SU-DHL-6 (cell line): ENCODE measurements around the gene NOXA1.

ENCODE experiments used
- H2AFZ ChIP-seq: fragments of 200-600 bp; sonication (generic); 2 replicates; pipeline ENCODE4 v1.6.1; 2014; ENCODE audit warnings: low read depth, mild to moderate bottlenecking, moderate library complexity, mixed read lengths, antibody characterized with exemption, low read length; ENCODE audit not compliant: severe bottlenecking
- H3F3A ChIP-seq: fragments of 200-600 bp; shearing (Covaris generic); 2 replicates; pipeline ENCODE4 v1.6.0; 2016; ENCODE audit warnings: antibody characterized with exemption, mild to moderate bottlenecking; ENCODE audit not compliant: insufficient read depth
- H3K27ac ChIP-seq: fragments of 200-600 bp; sonication (generic); 2 replicates; pipeline ENCODE4 v1.5.1; 2016; ENCODE audit warnings: low read depth, mild to moderate bottlenecking, low read length, moderate library complexity, mixed read lengths
- H3K27me3 ChIP-seq: fragments of 200-600 bp; sonication (generic), shearing (Covaris generic); 2 replicates; pipeline ENCODE4 v1.6.0; 2014; ENCODE audit warnings: mild to moderate bottlenecking, low read length
- H3K36me3 ChIP-seq: fragments of 200-600 bp; sonication (generic); 2 replicates; pipeline ENCODE4 v1.6.1; 2014; ENCODE audit warnings: mild to moderate bottlenecking, low read length, mixed read lengths
- H3K4me2 ChIP-seq: fragments of 300-600, 200-600 bp; shearing (Covaris generic), sonication (generic); 2 replicates; pipeline ENCODE4 v1.6.0; 2014; ENCODE audit warnings: low read length, low read depth, mild to moderate bottlenecking; ENCODE audit not compliant: poor library complexity, severe bottlenecking
- H3K4me3 ChIP-seq: fragments of 200-600 bp; sonication (generic); 2 replicates; pipeline ENCODE4 v1.5.1; 2014; ENCODE audit warnings: antibody characterized with exemption, low read length, mild to moderate bottlenecking, mixed read lengths; ENCODE audit not compliant: insufficient read depth, poor library complexity, severe bottlenecking
- H3K79me2 ChIP-seq: fragments of 200-600 bp; sonication (generic); 2 replicates; pipeline ENCODE4 v1.6.1; 2014; ENCODE audit warnings: mild to moderate bottlenecking, low read length, moderate library complexity; ENCODE audit not compliant: insufficient read depth
- H3K9ac ChIP-seq: fragments of 200-600 bp; sonication (generic); 2 replicates; pipeline ENCODE4 v1.7.0; 2014; ENCODE audit warnings: mild to moderate bottlenecking, low read length
- H3K9me2 ChIP-seq: fragments of 200-600 bp; sonication (generic); replicated peaks from 2 replicates; pipeline ENCODE4 v1.6.1; 2014; ENCODE audit warnings: low read length; ENCODE audit not compliant: insufficient read depth
- H3K9me3 ChIP-seq: fragments of 200-600 bp; sonication (generic); 2 replicates; pipeline ENCODE4 v1.6.1; 2014; ENCODE audit warnings: low read length, mixed read lengths; ENCODE audit not compliant: insufficient read depth
- H4K20me1 ChIP-seq: fragments of 200-600 bp; sonication (generic); 2 replicates; pipeline ENCODE4 v1.6.1; 2014; ENCODE audit warnings: low read depth, mild to moderate bottlenecking, antibody characterized with exemption, low read length, moderate library complexity, mixed read lengths
- CTCF ChIP-seq: fragments of 200-600 bp; sonication (generic); IDR thresholded peaks from one replicate; pipeline ENCODE4 v1.5.1; 2017; ENCODE audit warnings: antibody characterized with exemption, mild to moderate bottlenecking, low read length, moderate library complexity; ENCODE audit not compliant: insufficient read depth, poor library complexity, severe bottlenecking
- EZH2phosphoT487 ChIP-seq: fragments of 200-600 bp; sonication (generic), shearing (Covaris generic); conservative IDR thresholded peaks from 2 replicates; pipeline ENCODE4 v1.6.1; 2018; ENCODE audit warnings: mild to moderate bottlenecking, antibody characterized with exemption, low read length, moderate library complexity, mixed read lengths

NOXA1 gene

DNA sequence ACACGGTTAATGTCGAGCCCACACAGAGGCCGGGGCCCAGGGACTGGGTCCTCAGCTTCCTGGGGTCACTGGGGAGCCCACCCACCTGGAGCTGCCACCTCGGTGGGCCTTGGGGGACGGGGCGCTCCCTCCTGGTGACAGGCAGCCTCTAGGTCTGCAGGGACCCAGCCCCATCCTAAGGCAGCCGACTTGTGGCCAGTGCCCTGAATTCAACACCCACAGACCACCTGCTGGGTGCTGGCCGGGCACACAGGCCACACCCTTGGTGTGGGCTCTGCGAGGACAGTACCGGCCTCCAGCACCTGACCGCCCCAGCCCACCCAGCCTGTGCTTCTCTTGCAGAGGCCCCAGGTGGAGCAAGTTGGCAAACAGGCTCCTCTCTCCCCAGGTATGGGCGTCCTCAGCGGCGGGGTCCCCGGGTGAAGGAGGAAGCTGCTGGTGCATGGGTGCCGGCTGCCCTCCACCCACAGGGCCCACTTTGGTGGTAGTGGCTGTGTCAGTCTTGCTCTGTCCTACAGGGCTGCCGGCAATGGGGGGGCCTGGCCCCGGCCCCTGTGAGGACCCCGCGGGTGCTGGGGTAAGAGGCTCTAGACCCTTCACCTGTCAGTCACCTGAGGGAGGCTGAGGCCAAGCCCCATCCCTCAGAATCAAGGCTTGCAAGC lies 9.6 kb downstream of the NOXA1 start:
- Histone ChIP-seq H3K27ac (no peak overlapping the region), H2AFZ (no peak overlapping the region)

GRCh38 chr9:137433349-137433915 lies 10.2 kb downstream of the NOXA1 start:
- Histone ChIP-seq H3K4me3 (no peak overlapping the region), H3K9me2 (no peaks in the 10 kb centered on the region), H3K36me3 (no peaks in the 10 kb centered on the region), H3K27ac (no peak overlapping the region), H2AFZ (no peak overlapping the region), H4K20me1 (no peaks in the 10 kb centered on the region), H3K9me3 (no peaks in the 10 kb centered on the region), H3K79me2 (no peaks in the 10 kb centered on the region), H3F3A (peaks cover 5% of the 10 kb centered on the region; the same call in 1 of the 2 replicates), H3K9ac (no peak overlapping the region), H3K27me3 (no peaks in the 10 kb centered on the region), H3K4me2 (no peak overlapping the region)
- TF ChIP-seq CTCF (no peak), EZH2phosphoT487 (no peak)

More for the DNA sequence above, 9.6 kb downstream of the NOXA1 start:
- no peaks in the 10 kb centered on the region for H3K9me2 ChIP-seq
- H3K9ac ChIP-seq = no peak overlapping the region
- H3K36me3 ChIP-seq = no peaks in the 10 kb centered on the region
- H3K4me2 ChIP-seq = no peak overlapping the region
- H4K20me1 ChIP-seq = no peaks in the 10 kb centered on the region
- TF ChIP-seq EZH2phosphoT487 (no peak), CTCF (no peak)
- H3K79me2 ChIP-seq = no peaks in the 10 kb centered on the region
- no peak overlapping the region for H3K4me3 ChIP-seq
- H3F3A ChIP-seq = peaks cover 10% of the 10 kb centered on the region; the same call in 1 of the 2 replicates
- no peaks in the 10 kb centered on the region for H3K27me3 ChIP-seq
- no peaks in the 10 kb centered on the region for H3K9me3 ChIP-seq

DNA sequence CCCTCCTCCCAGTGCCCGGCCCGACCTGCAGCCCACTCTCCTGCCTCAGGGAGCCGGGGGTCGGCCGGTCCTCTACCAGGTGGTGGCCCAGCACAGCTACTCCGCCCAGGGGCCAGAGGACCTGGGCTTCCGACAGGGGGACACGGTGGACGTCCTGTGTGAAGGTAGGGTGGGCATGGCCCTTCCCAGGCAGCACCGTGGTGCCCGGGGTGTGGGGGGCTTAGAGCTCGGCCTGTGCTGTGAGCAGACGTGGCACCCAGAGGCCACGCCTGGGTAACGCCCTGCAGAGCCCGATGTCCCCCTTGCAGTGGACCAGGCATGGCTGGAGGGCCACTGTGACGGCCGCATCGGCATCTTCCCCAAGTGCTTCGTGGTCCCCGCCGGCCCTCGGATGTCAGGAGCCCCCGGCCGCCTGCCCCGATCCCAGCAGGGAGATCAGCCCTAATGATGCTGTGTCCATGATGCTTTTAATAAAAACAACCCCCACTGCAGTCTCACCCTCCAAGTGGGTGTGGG lies 10.8 kb downstream of the NOXA1 start:
- H4K20me1 ChIP-seq = no peaks in the 10 kb centered on the region
- no peak overlapping the region for H3K27ac ChIP-seq

More for the DNA sequence above, 10.8 kb downstream of the NOXA1 start:
- no peak overlapping the region for H3K4me3 ChIP-seq
- H3K9me2 ChIP-seq = no peaks in the 10 kb centered on the region
- TF ChIP-seq EZH2phosphoT487 (no peak), CTCF (no peak)
- H3K27me3 ChIP-seq = no peaks in the 10 kb centered on the region
- no peak overlapping the region for H3K9ac ChIP-seq
- H2AFZ ChIP-seq = no peak overlapping the region
- H3K4me2 ChIP-seq = no peak overlapping the region
- H3F3A ChIP-seq = peaks cover 5% of the 10 kb centered on the region; the same call in 1 of the 2 replicates
- H3K36me3 ChIP-seq = no peaks in the 10 kb centered on the region
- no peaks in the 10 kb centered on the region for H3K9me3 ChIP-seq
- no peaks in the 10 kb centered on the region for H3K79me2 ChIP-seq
